T-helper 17 cell (primary cell): ENCODE results near the gene TTC13. TPM values are rescaled to one million over a fixed set of nuclear protein-coding genes. Genes with fewer than 3 reads are reported as not detected.
A peak's percentile ranks its signal among the peaks of the same experiment; 100 is the strongest.
"Not testable (repeated sequence)": the region's sequence is repeated elsewhere in the genome, so short reads cannot be mapped to it uniquely, and the experiment has no call there.

ENCODE experiments used
- ATAC-seq: fragments of 150-1000 bp; cut with Tn5 transposase; 2 replicates; pipeline ENCODE4 v1.10.0; 2021; ENCODE audit warnings: mild to moderate bottlenecking, moderate library complexity
- DNase-seq, 3 donors: peaks; one replicate each; pipeline versions ENCODE4 v3.0.0 to v3.0.0-alpha.2; 2020 to 2021
- H3K9me3 ChIP-seq: one replicate; pipeline ENCODE4 v1.7.0; 2013; ENCODE audit warnings: low read length, mild to moderate bottlenecking; ENCODE audit not compliant: control insufficient read depth, poor library complexity, severe bottlenecking
- H3K27ac Mint-ChIP-seq: one replicate; pipeline ENCODE4 v1.8.0; 2022; ENCODE audit warnings: mild to moderate bottlenecking, moderate library complexity, mixed read lengths
- H3K27me3 Mint-ChIP-seq: one replicate; pipeline ENCODE4 v1.8.0; 2022; ENCODE audit warnings: mixed read lengths
- H3K36me3 Mint-ChIP-seq: one replicate; pipeline ENCODE4 v1.8.0; 2022; ENCODE audit warnings: low read depth, mixed read lengths
- H3K4me1 Mint-ChIP-seq: one replicate; pipeline ENCODE4 v1.8.0; 2022; ENCODE audit warnings: mild to moderate bottlenecking, mixed read lengths
- H3K4me3 Mint-ChIP-seq: one replicate; pipeline ENCODE4 v1.8.0; 2022; ENCODE audit warnings: mild to moderate bottlenecking, moderate library complexity, mixed read lengths
- total RNA-seq, 4 donors: library from RNA in 2 of 4; stranded (reverse) in 2 of 4; gene quantifications; one replicate each; pipeline ENCODE4 v1.2.3 and lab custom pipeline; 2022 to 2026

Gene TTC13
- total RNA-seq, 2 donors from 2014 or later, result 27.4 to 34.7 TPM

- DNase-seq, result no peak
- Mint-ChIP-seq H3K27ac (no peak overlapping the region), H3K27me3 (no peaks in the 10 kb centered on the region), H3K4me1 (no peaks in the 10 kb centered on the region), H3K4me3 (no peak overlapping the region), H3K36me3 (peaks cover 2% of the 10 kb centered on the region)
- ATAC-seq, result no peak
- no peaks in the 10 kb centered on the region for H3K9me3 ChIP-seq
Observed at GRCh38 chr1:231013391-231014015, 34.8 kb upstream of the TTC13 start.

DNA sequence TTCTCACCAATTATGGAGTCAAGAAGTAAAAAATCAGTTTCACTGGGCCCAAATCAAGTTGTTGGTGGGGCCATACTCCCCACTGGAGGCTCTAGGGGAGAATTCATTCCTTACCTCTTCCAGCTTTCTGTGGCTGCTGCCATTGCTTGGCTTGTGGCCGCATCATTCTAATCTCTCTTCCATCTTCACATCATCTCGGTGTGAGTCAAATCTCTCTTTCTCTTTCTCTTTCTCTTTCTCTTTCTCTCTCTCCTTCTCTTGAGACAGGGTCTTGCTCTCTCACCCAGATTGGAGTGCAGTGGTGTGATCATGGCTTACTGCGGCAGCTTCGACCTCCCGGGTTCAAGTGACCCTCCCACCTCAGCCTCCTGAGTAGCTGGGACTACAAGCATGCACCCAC, 33.3 kb upstream of the TTC13 start:
- DNase-seq (no peak), ATAC-seq (no peak)
- no peaks in the 10 kb centered on the region for H3K9me3 ChIP-seq
- no peak overlapping the region for H3K4me3 Mint-ChIP-seq
- no peak overlapping the region for H3K27ac Mint-ChIP-seq
- H3K36me3 Mint-ChIP-seq, result no peaks in the 10 kb centered on the region
- no peaks in the 10 kb centered on the region for H3K4me1 Mint-ChIP-seq
- H3K27me3 Mint-ChIP-seq, result no peaks in the 10 kb centered on the region

DNA sequence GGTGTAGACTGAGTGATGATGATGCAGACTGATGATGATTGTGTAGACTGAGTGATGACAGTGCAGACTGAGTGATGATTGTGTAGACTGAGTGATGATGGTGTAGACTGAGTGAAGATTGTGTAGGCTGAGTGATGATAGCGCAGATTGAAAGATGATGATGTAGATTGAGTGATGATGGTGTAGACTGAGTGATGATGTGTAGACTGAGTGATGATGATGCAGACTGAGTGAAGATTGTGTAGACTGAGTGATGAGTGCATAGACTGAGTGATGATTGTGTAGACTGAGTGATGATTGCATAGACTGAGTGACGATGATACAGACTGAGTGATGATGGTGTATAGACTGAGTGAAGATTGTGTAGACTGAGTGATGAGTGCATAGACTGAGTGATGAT, 32.7 kb upstream of the TTC13 start:
- no peak for ATAC-seq
- Mint-ChIP-seq H3K36me3 (no peaks in the 10 kb centered on the region), H3K27me3 (no peaks in the 10 kb centered on the region), H3K4me1 (no peaks in the 10 kb centered on the region), H3K4me3 (no peak overlapping the region), H3K27ac (no peak overlapping the region)
- no peak for DNase-seq
- H3K9me3 ChIP-seq, result no peaks in the 10 kb centered on the region

- not testable (repeated sequence) for H3K27me3 Mint-ChIP-seq, ATAC-seq, H3K4me3 Mint-ChIP-seq, DNase-seq, H3K27ac Mint-ChIP-seq, H3K9me3 ChIP-seq, H3K4me1 Mint-ChIP-seq, H3K36me3 Mint-ChIP-seq
Observed at GRCh38 chr1:231007535-231007934, 28.9 kb upstream of the TTC13 start.

- H3K4me3 Mint-ChIP-seq, result no peak overlapping the region
- DNase-seq, result no peak
- H3K9me3 ChIP-seq, result peaks cover 2% of the 10 kb centered on the region
- H3K27me3 Mint-ChIP-seq, result no peaks in the 10 kb centered on the region
- ATAC-seq, result no peak
- H3K27ac Mint-ChIP-seq, result no peak overlapping the region
- H3K4me1 Mint-ChIP-seq, result no peaks in the 10 kb centered on the region
- H3K36me3 Mint-ChIP-seq, result peaks cover 12% of the 10 kb centered on the region
Observed at GRCh38 chr1:231001892-231002291, 23.2 kb upstream of the TTC13 start.

- Mint-ChIP-seq H3K4me3 (no peak overlapping the region), H3K36me3 (peaks cover 16% of the 10 kb centered on the region), H3K27ac (no peak overlapping the region), H3K4me1 (no peaks in the 10 kb centered on the region), H3K27me3 (no peaks in the 10 kb centered on the region)
- no peak for ATAC-seq
- peaks cover 2% of the 10 kb centered on the region for H3K9me3 ChIP-seq
- no peak for DNase-seq
Observed at GRCh38 chr1:231000639-231001038, 22.0 kb upstream of the TTC13 start.

DNA sequence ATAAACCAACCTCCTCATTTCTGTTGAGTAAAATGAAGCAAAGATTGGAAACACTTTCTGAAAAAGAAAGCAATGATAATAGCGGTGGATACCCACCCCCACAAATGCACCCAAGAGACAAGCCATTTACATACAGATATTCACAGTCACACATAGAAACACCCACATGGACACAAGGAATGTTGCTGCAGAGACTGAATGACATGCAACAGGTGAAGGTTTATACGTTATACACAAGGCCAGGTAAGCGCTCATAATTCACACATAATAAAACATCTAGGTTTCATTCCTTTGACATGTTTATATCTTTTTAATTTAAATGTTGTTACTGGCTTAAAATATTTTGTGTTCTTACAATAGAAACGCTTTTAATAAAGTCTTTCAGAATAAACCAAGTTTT, 21.5 kb upstream of the TTC13 start:
- H3K9me3 ChIP-seq, result peaks cover 2% of the 10 kb centered on the region
- Mint-ChIP-seq H3K27ac (no peak overlapping the region), H3K4me1 (no peaks in the 10 kb centered on the region), H3K27me3 (no peaks in the 10 kb centered on the region), H3K36me3 (peaks cover 16% of the 10 kb centered on the region), H3K4me3 (no peak overlapping the region)
- DNase-seq (no peak), ATAC-seq (no peak)

DNA sequence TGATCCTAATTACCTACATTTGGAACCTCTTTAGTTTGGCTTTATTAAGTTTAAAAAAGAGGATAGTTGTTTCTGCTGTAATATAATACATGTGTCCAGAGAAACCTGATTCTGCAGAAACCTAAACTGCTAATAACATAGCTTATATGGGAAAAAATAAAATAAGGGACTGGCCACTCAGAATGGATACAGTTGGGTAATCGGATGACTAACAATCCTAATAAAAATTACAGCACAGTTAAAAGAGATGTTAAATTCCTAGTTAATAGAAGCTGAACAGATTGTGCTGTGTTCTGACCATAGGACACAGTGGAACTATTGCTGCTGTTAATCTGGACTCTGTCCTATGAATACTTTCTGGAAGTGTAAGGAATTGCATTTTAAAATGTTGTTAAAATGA, 16.2 kb upstream of the TTC13 start:
- no peaks in the 10 kb centered on the region for H3K9me3 ChIP-seq
- Mint-ChIP-seq H3K36me3 (peaks cover 28% of the 10 kb centered on the region), H3K27me3 (no peaks in the 10 kb centered on the region), H3K4me3 (no peak overlapping the region), H3K27ac (peak overlapping the region; percentile 19), H3K4me1 (peaks cover 6% of the 10 kb centered on the region)
- DNase-seq, result no peak
- ATAC-seq, result no peak

- H3K4me1 Mint-ChIP-seq, result peaks cover 6% of the 10 kb centered on the region
- H3K27ac Mint-ChIP-seq, result no peak overlapping the region
- ATAC-seq, result no peak
Observed at GRCh38 chr1:230992100-230992774, 13.6 kb upstream of the TTC13 start.

GRCh38 chr1:230987448-230987847, 8.8 kb upstream of the TTC13 start:
- Mint-ChIP-seq H3K36me3 (peaks cover 14% of the 10 kb centered on the region), H3K4me1 (peaks cover 18% of the 10 kb centered on the region), H3K27me3 (no peaks in the 10 kb centered on the region), H3K27ac (no peak overlapping the region), H3K4me3 (no peak overlapping the region)
- no peaks in the 10 kb centered on the region for H3K9me3 ChIP-seq
- DNase-seq (no peak), ATAC-seq (no peak)

More at GRCh38 chr1:230992100-230992774, 13.6 kb upstream of the TTC13 start:
- Mint-ChIP-seq H3K36me3 (peaks cover 17% of the 10 kb centered on the region), H3K4me3 (no peak overlapping the region), H3K27me3 (no peaks in the 10 kb centered on the region)
- no peak for DNase-seq
- H3K9me3 ChIP-seq, result no peaks in the 10 kb centered on the region

- no peak for ATAC-seq
Observed at GRCh38 chr1:230986976-230987375, 8.3 kb upstream of the TTC13 start.

GRCh38 chr1:230985711-230986110, 7.0 kb upstream of the TTC13 start:
- ATAC-seq (no peak), DNase-seq (no peak)
- peaks cover 11% of the 10 kb centered on the region for H3K4me1 Mint-ChIP-seq
- H3K9me3 ChIP-seq, result no peaks in the 10 kb centered on the region
- H3K27ac Mint-ChIP-seq, result no peak overlapping the region
- H3K4me3 Mint-ChIP-seq, result no peak overlapping the region
- H3K27me3 Mint-ChIP-seq, result no peaks in the 10 kb centered on the region
- peaks cover 3% of the 10 kb centered on the region for H3K36me3 Mint-ChIP-seq

More at GRCh38 chr1:230986976-230987375, 8.3 kb upstream of the TTC13 start:
- H3K9me3 ChIP-seq, result no peaks in the 10 kb centered on the region
- DNase-seq, result no peak
- peaks cover 10% of the 10 kb centered on the region for H3K36me3 Mint-ChIP-seq
- no peak overlapping the region for H3K4me3 Mint-ChIP-seq
- no peak overlapping the region for H3K27ac Mint-ChIP-seq
- H3K27me3 Mint-ChIP-seq, result no peaks in the 10 kb centered on the region
- H3K4me1 Mint-ChIP-seq, result peaks cover 14% of the 10 kb centered on the region

- H3K36me3 Mint-ChIP-seq, H3K27ac Mint-ChIP-seq, H3K27me3 Mint-ChIP-seq, H3K4me3 Mint-ChIP-seq, DNase-seq, ATAC-seq, H3K9me3 ChIP-seq: not testable (repeated sequence)
- peaks cover 11% of the 10 kb centered on the region for H3K4me1 Mint-ChIP-seq
Observed at GRCh38 chr1:230984622-230985515, 6.2 kb upstream of the TTC13 start.
